ENCODE results near the gene CCL7. TPM values are rescaled to one million over a fixed set of nuclear protein-coding genes. Genes with fewer than 3 reads are reported as not detected.

CCL7 gene
- total RNA-seq, 2 experiments from 2014 or later: not detected

DNA sequence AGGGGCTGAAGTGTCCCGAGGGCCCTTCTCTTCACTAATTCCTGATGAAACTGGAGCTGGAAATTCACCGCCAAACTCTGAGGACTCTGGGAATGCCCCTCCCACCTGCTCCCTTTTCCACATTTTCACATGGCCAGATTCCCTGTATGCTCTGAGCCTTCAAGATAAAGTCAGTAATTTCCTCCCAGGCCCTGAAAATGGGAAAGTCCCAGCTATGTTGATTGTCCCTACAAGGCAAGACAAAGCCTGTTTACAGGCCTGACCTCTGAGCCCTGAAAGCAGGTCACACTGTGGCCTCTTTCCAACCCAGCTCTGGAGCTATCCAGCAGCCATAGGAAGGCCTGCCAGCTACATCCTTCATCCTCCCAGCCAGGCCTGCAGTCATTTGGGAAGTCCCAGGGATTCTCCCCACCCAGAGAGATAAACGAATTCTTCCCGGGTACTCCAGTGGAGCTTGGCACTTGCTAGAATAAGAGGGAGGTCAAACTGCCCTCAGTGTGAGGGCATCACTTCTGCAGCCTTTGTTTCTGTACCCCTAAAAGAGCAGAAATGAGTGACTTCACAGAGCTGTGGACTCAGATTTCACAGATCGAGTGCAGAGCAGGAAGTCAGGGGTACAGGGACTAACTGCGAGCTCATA lies 34.5 kb upstream of the CCL7 start:
- Mint-ChIP-seq H3K36me3 (ENCODE audit: low read depth) (no peaks in the 10 kb centered on the region), H3K4me3 (no peak overlapping the region)

DNA sequence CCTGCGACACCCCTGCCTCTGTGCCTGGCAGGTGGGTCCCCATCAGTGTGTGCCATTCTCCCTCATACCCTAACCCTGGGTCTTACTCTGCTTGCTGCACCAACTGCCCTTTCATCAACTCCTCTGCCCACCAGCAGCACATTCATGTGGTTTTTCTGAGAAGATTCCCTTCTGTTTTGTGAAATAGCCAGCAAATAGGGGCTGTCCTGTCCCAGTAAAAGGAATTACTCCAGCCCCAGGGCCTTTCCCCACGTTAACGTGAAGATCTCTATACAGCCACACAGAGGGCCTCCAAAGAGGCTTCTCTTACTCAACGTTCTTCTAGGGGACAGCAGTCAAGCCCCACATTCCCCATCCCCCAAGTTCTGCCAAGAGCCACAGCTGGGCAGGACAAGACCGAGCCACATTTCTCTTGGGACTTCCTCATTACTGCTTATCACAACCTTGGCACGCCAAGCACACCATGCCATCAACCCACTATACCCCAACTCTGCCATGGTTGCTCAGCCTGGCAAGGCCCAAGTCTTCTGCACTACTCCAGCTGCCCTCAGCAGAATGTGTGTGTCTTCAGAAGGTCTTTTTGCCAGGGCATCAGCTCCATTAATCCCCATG lies 33.6 kb upstream of the CCL7 start:
- no peak for ATAC-seq
- H3K4me1 Mint-ChIP-seq (ENCODE audit: low read depth): no peaks in the 10 kb centered on the region

More for the DNA sequence above, 34.5 kb upstream of the CCL7 start:
- H3K27ac Mint-ChIP-seq: no peak overlapping the region
- no peak for ATAC-seq
- ChIA-PET CTCF (interaction anchor here (0.8 to 1.6 kb wide), 3 partner anchors 12 to 125 kb away, joined by 3 to 9 read pairs (median 4); no protein-coding TSS in a partner anchor), POLR2A (no interaction called here)
- no peaks in the 10 kb centered on the region for H3K9me3 Mint-ChIP-seq (ENCODE audit: insufficient read depth)
- no peak for DNase-seq
- peaks cover 16% of the 10 kb centered on the region for H3K27me3 Mint-ChIP-seq (ENCODE audit: low read depth)
- H3K4me1 Mint-ChIP-seq (ENCODE audit: low read depth): no peaks in the 10 kb centered on the region

DNA sequence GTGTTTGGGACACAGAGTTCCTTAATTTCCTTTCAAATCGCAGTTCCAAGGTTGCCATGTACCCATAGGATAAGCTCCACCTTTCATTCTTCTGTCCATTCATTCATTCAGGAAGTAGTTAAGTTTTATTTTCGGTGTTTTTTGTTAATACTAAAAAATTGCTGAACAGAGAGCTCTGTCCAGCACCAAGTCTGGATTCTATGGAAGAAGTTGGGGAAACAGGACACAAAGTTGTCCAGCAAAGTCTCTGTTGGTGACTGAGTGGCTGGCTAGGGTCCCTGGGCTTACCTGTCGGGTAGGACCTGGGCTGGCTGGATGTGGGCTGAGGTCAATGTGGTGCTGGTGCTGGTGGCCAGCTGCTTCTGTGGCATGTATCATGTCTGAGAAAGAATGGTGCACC lies 32.6 kb upstream of the CCL7 start:
- H3K27ac Mint-ChIP-seq: no peak overlapping the region
- no peaks in the 10 kb centered on the region for H3K9me3 Mint-ChIP-seq (ENCODE audit: insufficient read depth)
- POLR2A ChIA-PET: no interaction called here
- H3K27me3 Mint-ChIP-seq (ENCODE audit: low read depth): peaks cover 17% of the 10 kb centered on the region
- ATAC-seq (no peak), DNase-seq (no peak)
- H3K4me1 Mint-ChIP-seq (ENCODE audit: low read depth): no peaks in the 10 kb centered on the region
- no peaks in the 10 kb centered on the region for H3K36me3 Mint-ChIP-seq (ENCODE audit: low read depth)
- CTCF ChIA-PET: no interaction called here
- no peak overlapping the region for H3K4me3 Mint-ChIP-seq

More for the DNA sequence above, 33.6 kb upstream of the CCL7 start:
- H3K36me3 Mint-ChIP-seq (ENCODE audit: low read depth): no peaks in the 10 kb centered on the region
- ChIA-PET CTCF (interaction anchor here (0.8 to 1.6 kb wide), 3 partner anchors 13 to 125 kb away, joined by 3 to 9 read pairs (median 4); no protein-coding TSS in a partner anchor), POLR2A (no interaction called here)
- H3K4me3 Mint-ChIP-seq: no peak overlapping the region
- no peak overlapping the region for H3K27ac Mint-ChIP-seq
- no peak for DNase-seq
- peaks cover 15% of the 10 kb centered on the region for H3K27me3 Mint-ChIP-seq (ENCODE audit: low read depth)
- H3K9me3 Mint-ChIP-seq (ENCODE audit: insufficient read depth): no peaks in the 10 kb centered on the region

DNA sequence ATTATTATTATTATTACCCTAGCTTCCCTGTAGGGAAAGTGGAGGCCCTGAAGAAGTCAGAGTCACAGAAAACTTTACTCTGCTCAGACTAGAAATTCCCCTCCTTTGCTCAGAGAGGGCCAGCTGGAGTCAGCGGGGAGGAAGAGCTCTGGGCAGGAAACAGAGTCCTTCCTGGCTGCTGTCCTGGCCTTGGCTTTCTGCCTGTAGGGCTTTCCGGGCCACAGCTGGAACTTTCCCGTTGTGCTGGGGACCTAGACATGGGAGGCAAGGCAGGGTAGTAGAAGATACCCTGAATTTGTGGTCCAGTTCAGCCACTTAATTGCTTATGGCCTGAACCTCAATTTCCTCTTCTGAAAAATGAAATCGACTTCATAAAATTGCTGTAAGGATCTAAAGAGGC lies 29.0 kb upstream of the CCL7 start:
- H3K9me3 Mint-ChIP-seq (ENCODE audit: insufficient read depth): no peaks in the 10 kb centered on the region
- no peak overlapping the region for H3K4me3 Mint-ChIP-seq
- ATAC-seq: no peak
- DNase-seq: no peak
- H3K36me3 Mint-ChIP-seq (ENCODE audit: low read depth): no peaks in the 10 kb centered on the region
- POLR2A ChIA-PET: interaction anchor here (0.6 kb wide), 1 partner anchor 18 kb away, joined by 3 read pairs; no protein-coding TSS in a partner anchor
- no peaks in the 10 kb centered on the region for H3K4me1 Mint-ChIP-seq (ENCODE audit: low read depth)
- CTCF ChIA-PET: no interaction called here
- H3K27me3 Mint-ChIP-seq (ENCODE audit: low read depth): peaks cover 12% of the 10 kb centered on the region
- H3K27ac Mint-ChIP-seq: no peak overlapping the region

DNA sequence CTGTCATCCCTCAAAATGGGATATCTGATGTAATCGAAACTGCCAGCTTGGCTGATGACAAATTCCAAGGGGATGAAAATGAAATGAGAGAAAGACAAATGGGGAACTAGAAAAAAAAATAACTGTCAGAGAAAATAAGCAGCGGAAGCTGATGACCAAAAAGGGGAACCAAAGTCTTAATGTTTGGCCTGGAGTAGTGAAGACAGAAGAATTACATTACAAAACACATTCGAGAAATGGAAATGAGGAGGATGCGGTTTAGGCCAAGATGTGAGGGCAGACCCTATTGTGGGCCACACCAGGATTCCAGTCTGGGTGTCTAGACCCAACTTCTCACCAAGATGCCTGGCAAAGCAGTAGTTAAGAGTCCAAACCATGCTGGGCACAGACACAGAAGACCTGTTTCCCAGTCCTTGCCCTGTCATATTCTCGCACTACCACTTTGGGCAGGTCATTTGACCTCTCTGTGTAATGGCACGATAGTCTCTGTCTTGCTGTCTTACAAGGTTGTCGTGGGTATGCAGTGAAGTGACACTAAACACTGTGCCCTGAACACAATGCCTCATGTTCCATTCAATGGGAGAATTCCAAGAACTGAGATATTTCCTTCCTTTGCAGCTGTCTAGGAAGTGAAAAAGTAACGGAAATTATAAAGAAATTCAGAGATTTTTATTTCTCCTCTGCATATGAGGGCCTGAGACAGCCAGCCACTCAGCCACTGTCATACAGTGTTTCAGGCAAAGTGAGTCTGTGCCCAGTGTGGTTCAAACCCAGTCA lies 27.2 kb upstream of the CCL7 start:
- Mint-ChIP-seq H3K27ac (no peak overlapping the region), H3K4me3 (no peak overlapping the region), H3K9me3 (ENCODE audit: insufficient read depth) (no peaks in the 10 kb centered on the region), H3K27me3 (ENCODE audit: low read depth) (peaks cover 12% of the 10 kb centered on the region), H3K4me1 (ENCODE audit: low read depth) (no peaks in the 10 kb centered on the region), H3K36me3 (ENCODE audit: low read depth) (no peaks in the 10 kb centered on the region)
- DNase-seq (no peak), ATAC-seq (no peak)
- ChIA-PET POLR2A (interaction anchor here (0.6 kb wide), 1 partner anchor 120 kb away, joined by 3 read pairs; no protein-coding TSS in a partner anchor), CTCF (no interaction called here)

DNA sequence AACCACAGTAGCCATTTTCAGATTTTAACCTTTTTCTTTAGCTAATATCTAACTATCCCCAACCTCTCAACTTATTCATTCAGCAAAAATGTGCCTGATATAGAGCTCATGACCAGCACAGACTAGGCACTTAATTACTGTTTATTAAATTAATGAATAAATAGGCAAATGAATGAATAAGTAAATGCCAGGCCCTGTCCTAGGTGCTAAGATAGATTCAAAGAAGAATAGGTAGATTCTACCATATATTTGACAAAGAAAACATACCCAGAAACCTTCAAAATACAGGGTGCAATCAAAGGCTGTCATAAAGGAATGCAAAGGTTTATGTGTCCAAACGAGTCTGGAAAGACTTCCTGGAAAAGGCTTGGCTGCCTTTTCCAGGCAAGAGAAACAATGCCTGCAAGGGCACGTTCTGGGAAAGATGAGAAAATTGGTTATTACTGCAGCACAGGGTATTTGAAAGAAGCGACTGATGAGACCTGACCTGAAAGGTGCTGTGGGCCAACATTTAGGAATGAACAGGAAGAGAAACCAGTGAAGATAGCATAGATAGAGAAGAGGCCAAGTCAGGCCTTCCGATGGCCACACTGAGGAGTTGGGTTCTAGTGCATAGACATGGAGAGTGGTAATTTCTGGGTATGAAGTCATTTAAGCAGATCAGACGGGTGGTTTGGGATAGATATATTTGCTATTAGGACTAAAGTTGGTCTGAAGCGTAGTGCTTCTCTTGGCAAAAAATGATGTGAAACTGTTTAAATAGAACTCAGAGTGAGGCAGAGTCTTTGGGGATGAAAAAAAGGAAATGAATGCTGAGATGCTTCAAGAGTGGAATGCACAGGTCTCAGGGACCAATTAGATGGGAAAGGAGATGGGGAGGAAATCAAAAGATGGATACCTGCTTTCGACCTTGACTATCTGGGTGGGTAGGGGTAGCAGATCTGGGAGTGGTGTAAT lies 26.4 kb upstream of the CCL7 start:
- Mint-ChIP-seq H3K9me3 (ENCODE audit: insufficient read depth) (no peaks in the 10 kb centered on the region), H3K27me3 (ENCODE audit: low read depth) (peaks cover 12% of the 10 kb centered on the region), H3K4me3 (no peak overlapping the region), H3K4me1 (ENCODE audit: low read depth) (no peaks in the 10 kb centered on the region), H3K36me3 (ENCODE audit: low read depth) (no peaks in the 10 kb centered on the region), H3K27ac (no peak overlapping the region)
- POLR2A ChIA-PET: interaction anchor here (0.6 kb wide), 2 partner anchors 120 to 706 kb away, joined by 3 read pairs; no protein-coding TSS in a partner anchor
- CTCF ChIA-PET: no interaction called here
- no peak for ATAC-seq
- no peak for DNase-seq

DNA sequence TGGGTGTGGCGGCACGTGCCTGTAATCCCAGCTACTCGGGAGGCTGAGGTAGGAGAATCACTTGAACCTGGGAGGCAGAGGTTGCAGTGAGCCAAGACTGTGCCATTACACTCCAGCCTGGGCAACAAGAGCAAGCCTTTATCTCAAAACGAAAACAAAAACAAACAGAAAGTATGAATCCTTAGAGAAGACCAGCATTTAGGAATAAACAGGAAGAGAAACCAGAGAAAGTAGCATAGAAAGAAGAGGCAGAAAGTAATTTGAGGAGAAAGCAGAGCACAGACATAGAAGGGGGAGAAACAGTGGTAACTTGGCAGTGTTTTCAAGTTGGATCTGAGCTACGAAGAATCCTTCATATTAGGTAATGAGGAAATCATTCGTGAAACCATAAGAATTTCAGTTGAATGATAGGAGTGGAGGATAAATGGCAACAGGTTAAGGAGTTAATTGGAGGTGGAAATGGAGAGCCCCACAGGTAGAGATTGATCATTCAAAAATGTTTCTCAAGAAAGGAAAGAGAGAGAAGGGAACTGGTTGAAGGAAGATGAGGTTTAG lies 24.6 kb upstream of the CCL7 start:
- no peaks in the 10 kb centered on the region for H3K4me1 Mint-ChIP-seq (ENCODE audit: low read depth)
- DNase-seq: no peak
- POLR2A ChIA-PET: no interaction called here
- H3K9me3 Mint-ChIP-seq (ENCODE audit: insufficient read depth): no peaks in the 10 kb centered on the region
- CTCF ChIA-PET: no interaction called here
- H3K27ac Mint-ChIP-seq: no peak overlapping the region
- ATAC-seq: no peak
- no peak overlapping the region for H3K4me3 Mint-ChIP-seq
- peaks cover 11% of the 10 kb centered on the region for H3K27me3 Mint-ChIP-seq (ENCODE audit: low read depth)
- H3K36me3 Mint-ChIP-seq (ENCODE audit: low read depth): no peaks in the 10 kb centered on the region

DNA sequence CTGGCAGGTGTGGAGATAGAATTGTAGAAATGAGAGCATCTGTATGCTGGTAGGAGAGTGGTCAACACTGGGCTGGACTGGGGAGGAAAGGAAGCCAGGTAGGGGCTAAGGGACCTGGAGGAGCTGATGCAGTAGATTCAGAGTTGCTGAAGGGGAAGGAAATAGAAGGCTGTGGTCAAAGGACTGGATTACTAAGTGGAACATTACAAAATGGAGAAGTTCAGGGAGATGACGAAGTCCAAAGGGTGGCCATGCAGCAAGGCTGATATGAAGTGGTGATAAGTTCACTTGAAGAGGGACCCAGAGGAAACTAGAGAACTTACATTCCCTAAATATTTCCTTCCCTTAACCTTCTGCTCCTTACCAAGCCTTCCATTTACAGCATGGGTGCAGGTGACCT lies 23.6 kb upstream of the CCL7 start:
- Mint-ChIP-seq H3K36me3 (ENCODE audit: low read depth) (no peaks in the 10 kb centered on the region), H3K4me1 (ENCODE audit: low read depth) (no peaks in the 10 kb centered on the region), H3K9me3 (ENCODE audit: insufficient read depth) (no peaks in the 10 kb centered on the region), H3K27me3 (ENCODE audit: low read depth) (peaks cover 13% of the 10 kb centered on the region), H3K27ac (no peak overlapping the region), H3K4me3 (no peak overlapping the region)
- POLR2A ChIA-PET: no interaction called here
- CTCF ChIA-PET: no interaction called here
- DNase-seq: no peak
- ATAC-seq: no peak

DNA sequence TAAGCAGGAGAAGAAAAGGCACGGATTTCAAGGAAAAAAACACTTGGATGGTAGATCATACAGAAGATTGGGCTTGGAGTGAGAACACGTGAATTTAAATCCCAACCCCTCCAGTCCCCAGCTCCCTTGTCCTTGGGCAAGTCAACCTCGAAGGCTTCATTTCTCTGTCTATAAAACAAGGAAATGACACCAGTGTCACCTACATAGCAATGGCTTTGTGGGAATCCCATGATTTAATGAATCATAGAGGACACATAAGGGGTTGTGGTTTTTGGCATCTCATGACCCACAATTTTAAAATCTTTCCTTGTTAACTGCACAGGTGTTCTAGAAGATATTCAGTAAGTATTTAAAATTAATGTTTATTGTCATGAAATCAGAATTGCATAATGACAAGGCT lies 23.1 kb upstream of the CCL7 start:
- Mint-ChIP-seq H3K4me1 (ENCODE audit: low read depth) (no peaks in the 10 kb centered on the region), H3K36me3 (ENCODE audit: low read depth) (no peaks in the 10 kb centered on the region), H3K9me3 (ENCODE audit: insufficient read depth) (no peaks in the 10 kb centered on the region), H3K27me3 (ENCODE audit: low read depth) (peaks cover 11% of the 10 kb centered on the region), H3K27ac (no peak overlapping the region), H3K4me3 (no peak overlapping the region)
- DNase-seq: no peak
- CTCF ChIA-PET: no interaction called here
- ATAC-seq: no peak
- POLR2A ChIA-PET: no interaction called here

DNA sequence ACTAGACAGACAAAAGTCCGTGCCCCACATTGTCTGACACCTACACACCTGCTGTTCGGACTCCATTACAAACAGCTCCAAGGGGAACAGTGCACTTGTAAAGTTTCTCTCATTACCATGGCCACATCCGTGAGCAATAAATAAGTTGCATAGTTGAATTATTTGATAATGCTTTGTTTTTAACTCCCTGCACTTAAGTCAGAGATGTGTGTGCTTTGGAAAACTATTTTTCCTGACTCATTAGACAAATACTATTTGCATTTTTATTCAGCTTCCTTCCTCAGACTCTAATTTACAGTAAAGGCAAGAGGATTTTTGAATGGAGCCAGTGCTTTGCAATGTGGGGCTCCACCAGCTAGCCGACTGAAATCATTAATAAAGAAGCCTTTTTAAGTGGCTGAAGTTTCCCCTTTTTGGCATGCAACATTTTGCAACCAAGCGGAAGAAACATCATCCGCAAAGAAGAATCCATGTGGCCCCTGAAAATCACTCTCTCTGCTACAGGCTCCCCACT lies 21.5 kb upstream of the CCL7 start:
- no peak for ATAC-seq
- no peak overlapping the region for H3K4me3 Mint-ChIP-seq
- H3K4me1 Mint-ChIP-seq (ENCODE audit: low read depth): no peaks in the 10 kb centered on the region
- no peak for DNase-seq
- ChIA-PET CTCF (interaction anchor here (2.4 kb wide), 1 partner anchor 113 kb away, joined by 12 read pairs; the partner anchor contains the start of gene CCL1), POLR2A (no interaction called here)
- no peaks in the 10 kb centered on the region for H3K9me3 Mint-ChIP-seq (ENCODE audit: insufficient read depth)
- no peaks in the 10 kb centered on the region for H3K36me3 Mint-ChIP-seq (ENCODE audit: low read depth)
- peaks cover 14% of the 10 kb centered on the region for H3K27me3 Mint-ChIP-seq (ENCODE audit: low read depth)
- no peak overlapping the region for H3K27ac Mint-ChIP-seq

DNA sequence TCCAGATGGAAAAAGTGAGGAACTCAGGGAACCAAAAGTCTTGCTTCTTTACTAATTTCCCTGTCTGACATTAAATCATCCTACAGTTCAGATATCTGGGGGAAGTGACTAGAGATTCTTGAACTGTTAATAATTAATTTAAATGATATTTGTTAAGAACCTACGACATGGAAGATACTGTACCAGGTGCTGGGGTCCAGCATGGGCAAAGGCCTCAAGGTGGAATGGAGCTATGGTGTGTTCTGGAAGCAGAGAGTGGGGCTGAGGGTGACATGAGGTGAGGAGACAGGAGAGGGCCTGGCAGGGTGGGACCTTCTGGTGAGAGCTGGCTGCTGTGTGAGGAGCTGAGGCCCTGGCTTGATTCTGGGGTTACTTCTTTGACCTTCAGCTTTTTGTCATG lies 21.0 kb upstream of the CCL7 start:
- no peaks in the 10 kb centered on the region for H3K36me3 Mint-ChIP-seq (ENCODE audit: low read depth)
- H3K4me1 Mint-ChIP-seq (ENCODE audit: low read depth): no peaks in the 10 kb centered on the region
- CTCF ChIA-PET: interaction anchor here (2.4 kb wide), 1 partner anchor 112 kb away, joined by 12 read pairs; the partner anchor contains the start of gene CCL1
- H3K27ac Mint-ChIP-seq: no peak overlapping the region
- H3K27me3 Mint-ChIP-seq (ENCODE audit: low read depth): peaks cover 14% of the 10 kb centered on the region
- H3K9me3 Mint-ChIP-seq (ENCODE audit: insufficient read depth): no peaks in the 10 kb centered on the region
- DNase-seq (no peak), ATAC-seq (no peak)
- no peak overlapping the region for H3K4me3 Mint-ChIP-seq
- POLR2A ChIA-PET: no interaction called here

Measured in activated CD8-positive, alpha-beta T cell treated with anti-CD3 and anti-CD28 coated beads, Interleukin-2, amount 10 ng/mL, durations not matched to agents 7 days and 5 days (primary cell).